Mucosa of gallbladder (tissue), 1 donor: ENCODE data around the gene UBTD2. TPM values are rescaled to one million over a fixed set of nuclear protein-coding genes. Genes with fewer than 3 reads are reported as not detected.
"Not testable (repeated sequence)": the region's sequence is repeated elsewhere in the genome, so short reads cannot be mapped to it uniquely, and the experiment has no call there.

Experiments
- DNase-seq: peaks from one replicate; pipeline ENCODE4 v3.0.0-alpha.2; 2020; ENCODE audit warnings: low spot score
- total RNA-seq: library from RNA; stranded (reverse); gene quantifications from one replicate; pipeline ENCODE4 v1.2.1, GENCODE V29; 2021
- donor health status: DM: no; HTN: no; CAD: no.

UBTD2 gene
- total RNA-seq, 1 donor from 2014 or later: 16.9 TPM

GRCh38 chr5:172251419-172251818, 32.1 kb downstream of the UBTD2 start:
- no peak for DNase-seq

GRCh38 chr5:172248637-172249036, 34.9 kb downstream of the UBTD2 start:
- DNase-seq: no peak

DNA sequence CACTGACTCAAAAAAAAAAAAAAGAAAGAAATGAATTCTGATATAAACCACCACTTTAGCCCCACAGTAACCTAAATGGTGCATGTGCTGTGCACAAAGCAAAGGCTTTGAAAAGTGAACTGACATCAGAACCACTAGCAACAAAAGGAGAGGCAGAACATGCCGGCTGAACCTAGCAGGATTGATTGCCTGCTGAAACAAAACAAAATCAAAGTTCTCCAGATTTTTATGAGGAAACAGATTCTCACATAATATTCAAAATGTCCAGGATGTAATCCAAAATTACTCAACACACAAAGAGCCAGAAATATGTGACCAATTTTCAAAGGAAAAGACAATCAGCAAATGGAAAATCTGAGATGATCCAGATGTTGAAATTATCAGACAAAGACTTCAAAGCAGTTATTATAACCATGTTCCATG, 37.9 kb downstream of the UBTD2 start:
- DNase-seq: no peak

GRCh38 chr5:172245046-172245445, 38.5 kb downstream of the UBTD2 start:
- no peak for DNase-seq

DNA sequence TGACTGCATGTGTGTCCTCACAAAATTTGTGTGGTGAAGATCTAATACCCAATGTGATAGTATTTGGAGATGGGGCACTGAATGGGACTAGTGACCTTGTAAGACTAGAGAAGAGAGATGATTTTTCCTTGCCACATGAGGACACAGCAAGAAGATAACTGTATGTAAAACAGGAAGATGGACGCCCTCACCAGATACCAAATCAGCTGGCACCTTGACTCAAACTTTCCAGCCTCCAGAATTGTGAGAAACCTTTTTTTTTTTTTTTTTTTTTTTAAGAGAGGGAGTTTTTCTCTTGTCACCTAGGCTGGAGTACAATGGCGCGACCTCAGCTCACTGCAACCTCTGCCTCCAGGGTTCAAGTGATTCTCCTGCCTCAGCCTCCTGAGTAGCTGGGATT, 40.3 kb downstream of the UBTD2 start:
- no peak for DNase-seq

DNA sequence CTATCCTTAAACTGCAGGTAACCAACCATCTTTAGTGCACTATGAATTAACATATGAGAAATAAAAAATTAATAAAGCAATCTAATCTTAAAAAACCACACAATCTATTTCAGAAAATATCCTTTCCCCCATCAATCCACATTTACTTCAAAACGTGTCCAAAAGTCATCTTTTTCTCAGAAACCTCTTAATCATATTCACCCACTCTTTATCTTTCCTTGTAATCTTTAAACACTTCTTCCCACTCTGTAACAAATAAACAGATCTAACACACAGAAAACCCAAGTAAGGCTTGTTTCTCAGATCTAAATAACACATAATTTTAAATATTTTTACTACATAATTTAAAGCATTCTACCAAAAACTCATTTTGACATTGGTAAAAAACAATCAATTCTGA, 45.2 kb downstream of the UBTD2 start:
- no peak for DNase-seq

DNA sequence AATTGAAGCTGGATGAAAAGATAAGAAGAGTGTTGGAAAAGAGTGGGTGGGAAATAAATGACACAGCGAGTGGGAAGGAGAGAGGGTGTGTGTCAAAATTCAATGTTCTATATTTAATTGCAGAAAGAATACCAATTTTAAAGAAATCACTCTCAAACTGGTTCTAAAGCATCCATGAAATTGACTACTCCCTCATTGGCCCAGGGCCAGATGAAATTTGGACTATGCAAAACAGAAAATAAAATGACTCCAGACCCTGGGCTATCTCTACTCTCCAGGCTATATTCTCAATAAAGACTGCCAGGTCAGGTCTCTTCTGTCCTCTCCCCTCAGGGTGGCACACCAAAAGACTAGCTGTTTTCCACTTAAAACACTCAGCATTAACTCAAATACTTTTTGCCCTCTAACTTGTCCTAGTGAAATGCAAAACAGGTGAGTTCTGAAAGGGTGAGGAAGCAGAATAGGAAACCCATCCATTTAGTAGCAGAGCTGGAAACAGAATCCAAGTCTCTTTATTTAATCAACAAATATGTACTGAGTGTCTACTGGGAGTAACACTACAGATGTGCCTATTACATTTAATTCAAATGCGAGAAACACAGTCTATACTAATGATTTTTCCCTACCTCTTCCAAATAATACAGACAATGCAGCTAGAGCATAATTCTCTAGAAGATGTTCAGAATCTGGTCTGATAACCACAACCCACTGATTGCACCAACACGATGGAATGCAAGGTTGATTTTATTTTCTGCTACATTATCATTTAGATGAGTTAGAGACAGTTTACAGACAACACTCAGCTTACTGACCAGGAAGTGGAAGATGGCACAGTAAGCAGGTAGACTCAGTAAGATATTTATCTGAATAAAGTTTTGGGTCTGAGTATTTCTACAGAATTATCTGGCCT, 47.5 kb downstream of the UBTD2 start:
- DNase-seq: peak; percentile 39

DNA sequence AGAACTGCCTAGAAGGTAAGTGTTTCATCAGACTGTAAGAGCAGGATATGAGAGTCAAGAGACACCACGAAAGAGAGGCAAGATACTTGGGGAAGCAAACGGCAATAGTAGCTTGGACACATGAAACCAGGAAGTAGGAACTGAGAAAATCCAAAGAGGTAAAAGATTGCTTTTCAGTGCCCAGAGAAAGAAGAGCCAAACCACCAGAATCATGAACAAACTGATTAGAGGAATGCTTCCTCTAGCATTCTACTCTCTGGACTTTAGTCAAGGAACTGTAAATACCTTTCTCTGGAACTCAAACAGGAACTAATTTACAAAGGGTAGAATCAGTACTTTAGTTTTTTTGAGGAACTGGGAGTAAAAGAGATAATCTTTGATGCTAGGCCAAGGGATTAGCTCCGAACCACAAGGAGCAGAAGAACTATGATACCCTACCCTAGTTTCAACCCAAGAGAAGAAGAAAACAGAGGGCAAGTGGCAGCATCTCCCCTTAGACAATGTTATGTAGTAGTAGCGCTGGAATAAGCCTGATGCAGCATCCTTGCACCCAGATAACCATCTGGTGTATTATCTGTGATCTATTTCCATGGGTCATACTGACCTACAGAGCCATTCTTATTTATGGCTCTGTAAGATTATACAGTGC, 48.3 kb downstream of the UBTD2 start:
- DNase-seq: no peak

DNA sequence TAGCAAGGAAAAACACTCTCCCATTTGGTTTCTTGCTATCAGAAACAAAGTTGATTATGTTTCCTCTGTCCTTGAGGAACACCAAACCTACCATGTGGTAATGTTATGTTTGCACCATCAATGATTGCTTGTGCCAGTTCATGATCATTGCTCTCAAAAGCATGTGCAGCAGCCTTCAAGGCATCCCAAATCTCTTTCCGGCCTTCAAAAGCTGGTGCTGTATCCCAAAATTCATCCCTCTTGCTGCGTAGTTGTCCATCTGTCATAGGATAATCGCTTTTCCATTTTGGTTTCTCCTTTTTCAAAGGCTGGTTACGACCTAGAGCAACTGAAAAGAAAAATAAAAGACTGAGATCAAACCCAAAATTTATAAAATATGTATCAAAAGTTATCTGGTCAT, 49.5 kb downstream of the UBTD2 start:
- DNase-seq: no peak

DNA sequence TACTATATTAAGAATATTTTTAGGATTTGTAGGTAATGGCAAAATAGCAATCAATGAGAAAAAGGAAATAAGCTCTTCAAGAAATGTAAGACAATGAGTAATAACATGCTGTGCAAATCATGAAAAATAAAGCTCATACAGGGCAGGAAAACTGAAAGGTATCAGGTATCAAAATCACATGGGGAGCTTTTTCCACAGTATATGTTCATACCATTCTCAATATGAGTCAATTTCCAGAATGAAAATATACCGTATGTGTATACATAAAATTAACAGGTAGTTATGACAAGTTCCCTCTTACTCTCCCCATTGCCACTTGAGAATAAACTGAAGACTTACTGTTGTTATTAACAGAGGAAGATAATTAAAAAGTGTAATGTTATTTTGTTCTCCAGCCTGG, 53.7 kb downstream of the UBTD2 start:
- DNase-seq: no peak

- DNase-seq: no peak
Measured at GRCh38 chr5:172224996-172225395, 58.6 kb downstream of the UBTD2 start.

DNA sequence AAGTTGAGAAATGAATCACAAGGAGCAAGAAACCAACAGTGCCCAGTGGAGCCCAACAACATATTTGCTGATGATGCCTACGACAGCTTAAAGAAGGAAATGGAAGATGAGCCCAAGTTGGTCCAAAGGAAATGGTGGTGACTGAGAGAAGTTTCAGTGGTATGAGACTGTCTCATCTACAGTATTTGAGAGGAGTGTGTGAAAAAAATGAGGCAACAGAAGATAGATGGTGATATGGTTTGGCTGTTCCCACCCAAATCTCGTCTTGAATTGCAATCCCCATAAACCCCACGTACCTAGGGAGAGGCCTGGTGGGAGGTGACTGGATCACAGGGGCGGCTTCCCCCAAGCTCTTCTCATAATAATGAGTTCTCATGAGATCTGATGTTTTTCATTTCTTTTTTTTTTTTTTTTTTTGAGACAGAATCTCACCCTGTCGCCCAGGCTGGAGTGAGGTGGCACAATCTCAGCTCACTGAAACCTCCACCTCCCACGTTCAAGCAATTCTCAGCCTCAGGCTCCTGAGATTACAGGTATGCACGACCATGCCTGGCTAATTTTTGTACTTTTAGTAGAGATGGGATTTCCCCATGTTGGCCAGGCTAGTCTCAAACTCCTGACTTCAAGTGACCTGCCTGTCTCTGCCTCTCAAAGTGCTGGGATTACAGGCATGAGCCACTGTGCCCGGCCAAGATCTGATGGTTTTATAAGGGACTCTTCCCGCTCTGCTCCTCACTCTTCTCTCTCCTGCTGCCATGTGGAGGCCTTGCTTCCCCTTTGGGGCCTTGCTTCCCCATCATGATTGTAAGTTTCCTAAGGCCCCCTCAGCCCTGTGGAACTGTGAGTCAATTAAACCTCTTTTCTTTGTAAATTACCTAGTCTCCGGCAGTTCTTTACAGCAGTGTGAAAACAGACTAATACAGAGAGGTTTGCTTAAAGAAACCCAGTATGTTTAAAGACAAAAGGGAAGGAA, 59.4 kb downstream of the UBTD2 start:
- no peak for DNase-seq

GRCh38 chr5:172219296-172219695, 64.3 kb downstream of the UBTD2 start:
- DNase-seq: no peak

DNA sequence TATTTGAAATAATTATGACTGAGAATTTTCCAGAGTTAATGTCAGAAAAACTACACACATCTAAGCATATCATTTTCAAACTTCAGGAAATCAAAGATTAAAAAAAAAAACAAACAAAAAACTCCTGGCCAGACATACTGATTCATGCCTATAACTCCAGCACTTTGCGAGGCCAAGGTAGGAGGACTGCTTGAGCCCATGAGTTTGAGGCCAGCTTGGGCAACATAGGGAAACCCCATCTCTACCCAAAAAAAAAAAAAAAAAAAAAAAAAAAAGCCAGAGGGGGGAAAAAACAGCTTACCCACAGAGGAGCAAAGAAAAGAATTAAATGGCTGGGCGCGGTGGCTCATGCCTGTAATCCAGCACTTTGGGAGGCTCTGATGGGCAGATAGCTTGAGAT, 67.2 kb downstream of the UBTD2 start:
- DNase-seq: no peak

DNA sequence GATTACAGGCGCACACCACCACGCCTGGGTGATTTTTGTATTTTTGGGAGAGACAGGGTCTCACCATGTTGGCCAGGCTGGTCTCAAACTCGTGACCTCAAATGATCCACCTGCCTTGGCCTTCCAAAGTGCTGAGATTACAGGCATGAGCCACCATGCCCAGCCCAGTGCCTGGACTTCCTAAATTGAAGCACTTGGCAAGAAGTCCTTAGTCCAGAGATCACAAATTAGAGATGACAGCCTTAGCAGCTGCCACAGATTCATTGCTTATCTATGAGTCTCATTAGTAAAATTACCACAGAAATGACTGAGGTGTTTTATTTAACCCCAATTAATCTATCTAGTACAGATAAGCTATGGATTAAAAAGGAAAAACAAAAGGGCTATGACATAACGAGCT, 70.4 kb downstream of the UBTD2 start:
- no peak for DNase-seq

DNA sequence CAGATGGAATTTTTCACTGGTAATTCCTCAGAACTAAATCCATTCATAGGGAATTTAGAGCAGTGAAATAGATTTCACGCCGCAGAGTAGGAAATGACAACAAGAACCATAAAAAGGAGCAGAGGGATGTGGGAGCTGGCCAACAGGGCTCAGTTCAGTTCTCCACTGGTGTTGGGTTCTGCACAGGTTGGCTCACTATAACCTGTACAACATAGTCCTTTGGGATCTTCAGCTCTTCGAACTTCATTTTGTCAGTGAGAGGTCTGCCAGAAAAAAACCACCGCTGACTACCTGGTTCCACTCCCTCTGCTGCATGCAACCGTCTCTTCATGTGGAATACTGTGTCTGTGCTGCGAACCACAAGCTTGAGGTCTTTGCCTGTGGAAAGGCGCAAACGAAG, 71.9 kb downstream of the UBTD2 start:
- DNase-seq: no peak

DNA sequence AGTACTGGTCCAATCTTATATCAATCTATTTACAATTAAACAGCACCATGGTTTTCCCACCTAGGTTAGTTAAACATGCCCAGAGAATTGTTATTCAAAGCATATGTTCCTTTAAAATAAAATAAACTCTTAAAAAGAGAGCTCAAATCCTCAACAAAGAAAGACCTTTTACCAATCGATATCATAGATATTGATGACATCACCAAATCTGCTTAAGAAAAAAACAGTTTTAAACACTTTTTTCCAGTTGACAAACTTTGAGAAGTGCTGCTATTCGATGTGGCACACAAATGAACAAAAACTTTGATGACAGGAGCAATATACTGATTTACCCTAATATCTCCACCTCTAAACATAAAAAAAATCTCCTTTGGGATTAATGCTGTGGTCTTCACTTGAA, 73.8 kb downstream of the UBTD2 start:
- no peak for DNase-seq

GRCh38 chr5:172207511-172207910, 76.1 kb downstream of the UBTD2 start:
- no peak for DNase-seq

GRCh38 chr5:172205984-172206383, 77.6 kb downstream of the UBTD2 start:
- DNase-seq: not testable (repeated sequence)

DNA sequence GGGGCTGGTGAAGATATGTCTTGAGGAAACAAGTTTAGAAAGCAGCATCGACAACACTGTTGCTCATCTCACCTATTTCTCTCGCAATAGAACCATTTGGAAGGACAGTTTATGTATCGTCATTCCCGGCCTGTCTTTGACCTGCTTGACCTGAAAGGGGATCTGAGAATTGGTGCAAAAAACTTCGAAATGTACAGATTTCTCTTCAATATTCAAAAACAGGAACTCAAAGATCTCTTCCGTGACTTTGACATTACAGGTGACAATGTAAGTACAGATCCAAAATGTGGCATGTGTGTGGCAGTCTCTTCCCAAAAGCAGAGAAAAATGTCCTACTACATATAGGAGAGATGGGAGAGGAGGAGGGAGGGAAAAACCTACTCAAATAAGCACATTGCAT, 83.1 kb downstream of the UBTD2 start:
- DNase-seq: no peak

GRCh38 chr5:172199446-172199845, 84.1 kb downstream of the UBTD2 start:
- DNase-seq: no peak

DNA sequence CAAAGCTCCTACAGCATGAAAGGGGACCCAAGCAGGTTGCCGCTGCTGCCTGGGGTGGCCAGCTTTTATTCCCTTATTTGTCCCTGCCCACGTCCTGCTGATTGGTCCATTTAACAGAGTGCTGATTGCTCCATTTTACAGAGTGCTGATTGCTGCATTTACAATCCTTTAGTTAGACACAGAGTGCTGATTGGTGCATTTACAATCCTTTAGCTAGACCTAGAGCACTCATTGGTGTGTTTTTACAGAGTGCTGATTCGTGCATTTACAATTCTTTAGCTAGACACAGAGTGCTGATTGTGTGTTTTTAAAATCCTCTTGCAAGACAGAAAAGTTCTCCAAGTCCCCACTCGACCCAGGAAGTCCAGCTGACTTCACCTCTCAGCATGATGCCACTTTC, 85.8 kb downstream of the UBTD2 start:
- not testable (repeated sequence) for DNase-seq
